SIG-M5 treated with dmso at 0.1 percent for 504 hours (cell line): ENCODE data around the gene PCDH12.

ENCODE experiments used
- DNase-seq: peaks from one replicate; lab custom pipeline; 2025; ENCODE audit not compliant: unreplicated experiment; lab: John Stamatoyannopoulos, UW

The PCDH12 gene

GRCh38 chr5:141910271-141910673, 47.7 kb downstream of the PCDH12 start:
- DNase-seq: no peak

DNA sequence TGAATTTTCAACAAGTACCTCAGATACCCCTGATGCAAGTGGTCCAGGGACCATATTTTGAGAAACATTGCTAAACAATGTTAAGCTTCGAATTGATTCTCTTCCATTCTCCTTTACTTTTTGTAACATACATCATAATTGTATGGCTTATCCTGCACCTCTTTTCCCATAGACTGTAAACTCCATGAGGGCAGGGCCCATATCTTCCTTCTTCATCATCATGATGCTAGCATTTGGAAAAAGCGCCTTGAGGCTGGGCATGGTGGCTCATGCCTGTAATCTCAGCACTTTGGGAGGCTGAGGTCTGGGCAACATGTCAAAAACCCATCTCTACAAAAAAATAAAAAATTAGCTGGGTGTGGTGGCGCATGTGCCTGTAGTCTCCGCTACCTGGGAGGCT, 48.8 kb downstream of the PCDH12 start:
- no peak for DNase-seq

GRCh38 chr5:141908796-141909195, 49.2 kb downstream of the PCDH12 start:
- no peak for DNase-seq

DNA sequence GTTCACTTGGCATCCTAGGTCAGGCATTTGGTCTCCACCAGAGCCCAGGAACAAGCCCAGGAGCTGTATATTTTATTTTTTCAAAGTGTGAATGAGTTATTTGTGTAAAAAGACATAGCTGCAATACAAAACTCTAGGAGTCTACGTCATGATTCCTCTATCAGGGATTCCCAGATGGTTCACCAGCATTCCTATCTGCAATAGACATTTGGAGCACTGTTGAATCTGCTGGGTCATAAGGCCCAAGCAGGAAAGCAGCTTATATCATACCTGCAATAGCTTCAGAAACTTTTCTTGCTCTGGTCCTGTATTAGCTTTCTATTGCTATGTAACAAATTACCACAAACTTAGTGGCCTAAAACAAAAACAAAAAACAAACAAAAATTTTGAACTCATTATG, 51.0 kb downstream of the PCDH12 start:
- no peak for DNase-seq

- DNase-seq: no peak
Observed at GRCh38 chr5:141906517-141906916, 51.5 kb downstream of the PCDH12 start.

DNA sequence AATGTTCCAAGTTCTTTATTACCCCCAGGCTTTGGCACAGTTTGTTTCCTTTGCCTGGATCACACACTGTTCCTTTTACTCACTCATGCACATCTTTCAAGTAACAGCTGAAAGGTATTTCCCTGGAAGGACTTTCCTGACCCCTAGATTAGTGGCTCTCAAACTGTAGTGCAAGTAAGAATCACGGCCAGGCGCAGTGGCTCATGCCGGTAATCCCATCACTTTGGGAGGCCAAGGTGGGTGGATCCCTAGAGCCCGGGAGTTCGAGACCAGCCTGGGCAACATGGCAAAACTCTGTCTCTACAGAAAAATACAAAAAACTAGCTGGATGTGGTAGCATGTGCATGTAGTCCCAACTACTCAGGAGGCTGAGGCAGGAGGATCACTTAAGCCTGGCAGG, 53.5 kb downstream of the PCDH12 start:
- DNase-seq: no peak

DNA sequence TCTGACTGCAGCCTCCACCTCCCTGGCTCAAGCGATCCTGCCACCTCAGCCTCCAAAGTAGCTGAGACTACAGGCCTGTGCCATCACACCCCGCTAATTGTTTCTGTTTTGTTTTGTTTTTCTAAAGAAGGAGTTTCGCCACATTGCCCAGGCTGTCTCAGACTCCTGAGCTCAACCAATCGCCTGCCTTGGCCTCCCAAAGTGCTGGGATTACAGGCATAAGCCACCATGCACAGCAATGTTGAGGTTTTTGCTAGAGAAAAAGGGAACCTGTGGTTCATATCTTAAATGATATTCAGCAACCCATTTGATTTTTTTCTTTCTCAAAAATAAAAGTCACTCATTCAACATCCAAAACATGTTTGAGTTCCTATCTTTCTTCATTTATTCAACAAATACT, 54.7 kb downstream of the PCDH12 start:
- peak; percentile 74 for DNase-seq

DNA sequence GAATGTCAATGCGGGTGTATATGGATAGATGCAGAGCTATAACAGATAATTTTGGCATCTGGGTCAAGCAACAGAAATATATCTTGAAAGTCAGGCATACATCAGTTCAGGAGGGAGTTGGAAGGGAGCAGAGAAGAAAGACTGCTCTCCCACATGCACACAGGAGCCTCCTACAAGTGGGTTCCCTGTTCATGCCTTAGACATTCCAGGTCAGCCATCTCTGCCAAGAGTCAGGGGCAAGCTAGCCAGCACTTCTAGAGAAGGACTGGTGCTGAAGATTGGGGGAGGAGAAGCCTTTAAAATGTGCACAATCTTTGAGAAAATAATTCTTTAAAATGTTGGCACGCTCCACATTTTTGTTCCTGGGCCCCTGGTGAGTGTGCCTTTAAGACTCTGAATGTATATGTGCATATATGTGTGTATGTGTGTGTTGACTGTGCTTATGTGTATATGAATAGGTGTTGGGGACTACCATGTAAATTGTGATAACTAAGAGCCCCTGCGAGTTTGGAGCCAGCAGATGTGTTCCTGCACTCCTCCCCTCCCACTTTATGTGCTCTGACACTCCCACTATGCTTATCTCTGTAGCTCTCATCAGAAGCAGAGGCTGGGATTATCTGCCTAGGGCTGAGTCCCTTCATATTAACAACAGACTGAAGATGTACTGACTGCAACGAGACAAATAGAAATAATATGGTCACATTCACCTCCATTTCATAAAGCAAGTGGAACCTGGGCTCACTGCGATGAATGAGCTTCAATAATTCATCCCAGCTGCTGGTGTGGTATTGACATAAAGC, 55.8 kb downstream of the PCDH12 start:
- DNase-seq: no peak

- peak; percentile 44 for DNase-seq
Observed at GRCh38 chr5:141898448-141899049, 59.5 kb downstream of the PCDH12 start.

GRCh38 chr5:141897425-141897824, 60.6 kb downstream of the PCDH12 start:
- DNase-seq: no peak
